H1 (cell line): Measurements from ENCODE around the gene CDKN1B. TPM values are rescaled to one million over a fixed set of nuclear protein-coding genes. Genes with fewer than 3 reads are reported as not detected.

Experiments used
- GABPA ChIP-seq: IDR thresholded peaks from 2 replicates; pipeline ENCODE4 v1.6.1; 2011; ENCODE audit warnings: mild to moderate bottlenecking, low read length, moderate library complexity, borderline replicate concordance; ENCODE audit not compliant: insufficient read depth
- GTF2F1 ChIP-seq: IDR thresholded peaks from 2 replicates; pipeline ENCODE4 v1.6.1; 2012; ENCODE audit warnings: low read depth, low read length, improper control_type of control experiment, borderline replicate concordance
- HDAC6 ChIP-seq: IDR thresholded peaks from one replicate; pipeline ENCODE4 v1.7.1; 2012; ENCODE audit warnings: low read depth, mild to moderate bottlenecking, inconsistent platforms, low read length, moderate library complexity
- PHF8 ChIP-seq: fragments of 200-600 bp; sonication (generic); conservative IDR thresholded peaks from 2 replicates; pipeline ENCODE4 v1.7.1; 2012; ENCODE audit warnings: low read depth, mild to moderate bottlenecking, inconsistent platforms, low read length, moderate library complexity
- RNF2 ChIP-seq: fragments of 200-900, 300-1000 bp; sonication (generic); IDR thresholded peaks from 2 replicates; pipeline ENCODE4 v1.7.1; 2016; ENCODE audit warnings: borderline replicate concordance, low read depth, mild to moderate bottlenecking, antibody characterized with exemption, low read length; ENCODE audit not compliant: poor library complexity, severe bottlenecking; ENCODE audit errors: missing control alignments
- polyA plus RNA-seq, 7 experiments: library from polyadenylated mRNA; depleted of rRNA in 3 of 7; stranded (reverse) in 5 of 7; unstranded in 2 of 7; fragments of >200 nt in 5 of 7; fragments of 200-250 nt in 2 of 7; gene quantifications; 1 replicate in 5 of 7; 2 replicates in 1 of 7; 4 replicates in 1 of 7; pipeline versions ENCODE4 v1.2.1 to v1.2.3, GENCODE V29; 2011 to 2013; ENCODE audit warnings: missing spikeins in 2 of 7, mixed read lengths in 2 of 7
- total RNA-seq: library from RNA; stranded (reverse); fragmentation: NEBNext Ultra II Directional; extraction: Animal tissue kit (Norgen Biotek cat#: 25700); gene quantifications from 2 replicates; pipeline ENCODE4 v1.2.1, GENCODE V29; 2021

The CDKN1B gene
- total and polyA plus RNA-seq, 2 of the 8 experiments (the other 6 are each of a cell fraction or from before 2014, with no cell fraction given), result 6.5 to 27.2 TPM

DNA sequence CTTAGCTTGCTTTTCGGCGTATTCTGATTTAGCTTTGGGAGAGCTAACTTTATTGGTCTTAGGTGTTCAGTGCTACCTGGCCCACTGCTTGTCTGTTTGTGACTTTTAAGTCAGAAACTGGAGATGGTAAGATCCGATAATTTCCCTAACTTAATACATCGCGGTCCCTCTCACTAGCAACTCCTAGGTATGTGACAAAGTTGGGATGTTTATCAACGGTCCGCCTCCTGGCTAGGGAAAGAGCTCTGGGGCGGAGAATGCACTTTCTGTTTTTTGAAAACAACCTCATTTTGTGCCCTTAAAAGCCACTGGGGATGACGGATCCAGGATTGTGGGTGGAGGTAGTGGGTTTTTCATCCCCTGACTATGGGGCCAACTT, 1.2 kb downstream of the CDKN1B start (continued):
- TF ChIP-seq RNF2, result no peak
- TF ChIP-seq HDAC6, result no peak
- no peak for TF ChIP-seq GTF2F1
- TF ChIP-seq GABPA, result no peak
- TF ChIP-seq PHF8, result no peak
- TF ChIP-seq, all 59 proteins: peak for 0
